Measurements from ENCODE around the gene PKN3. TPM values are rescaled to one million over a fixed set of nuclear protein-coding genes. Genes with fewer than 3 reads are reported as not detected.

The PKN3 gene
- polyA plus RNA-seq, 1 donor (not counting 4 experiments of a cell fraction or from before 2014, with no cell fraction given): 1.3 TPM

GRCh38 chr9:128764361-128764760, 62.1 kb downstream of the PKN3 start:
- no peak overlapping the region for H3K9ac ChIP-seq (ENCODE audit: control insufficient read depth, extremely low read depth, insufficient read depth, low read length)
- no peaks in the 10 kb centered on the region for H4K20me1 ChIP-seq (ENCODE audit: control insufficient read depth, extremely low read depth, insufficient read depth, low read length)
- H3K9me3 ChIP-seq (ENCODE audit: control insufficient read depth, low read depth, low read length): no peaks in the 10 kb centered on the region
- H3K4me1 ChIP-seq (ENCODE audit: control insufficient read depth, extremely low read depth, insufficient read depth, low read length): no peaks in the 10 kb centered on the region
- H3K9me1 ChIP-seq (ENCODE audit: control insufficient read depth, extremely low read depth, insufficient read depth, low read length): no peaks in the 10 kb centered on the region
- peaks cover 2% of the 10 kb centered on the region for H3K79me2 ChIP-seq (ENCODE audit: control insufficient read depth, insufficient read depth, low read length)
- no peak overlapping the region for H3K27ac ChIP-seq (ENCODE audit: control insufficient read depth, insufficient read depth, low read length)
- dilution Hi-C loops (cut with MboI; ENCODE audit: extremely low pct_ligation_motif_present, low sequenced_read_pairs): no loop called here
- H3K4me2 ChIP-seq (ENCODE audit: control insufficient read depth, extremely low read depth, insufficient read depth, low read depth, low read length): no peak overlapping the region
- FAIRE-seq (no peak), DNase-seq (ENCODE audit: low read depth, low spot score) (no peak)
- H2AFZ ChIP-seq (ENCODE audit: control insufficient read depth, low read length): no peak overlapping the region
- no peaks in the 10 kb centered on the region for H3K27me3 ChIP-seq (ENCODE audit: control insufficient read depth, extremely low read depth, insufficient read depth, low read length)
- peaks cover 0 to 6% of the 10 kb centered on the region in 2 experiments for H3K36me3 ChIP-seq (ENCODE audit: control insufficient read depth in 2 of 2, extremely low read depth in 1 of 2, insufficient read depth in 2 of 2, low read length in 2 of 2)
- no peak for TF ChIP-seq EZH2 (IDR thresholded peaks at IDR 0.05; ENCODE audit: low read length)
- peak in 1 of 3 experiments; percentile 7 for TF ChIP-seq CTCF (optimal IDR thresholded peaks at IDR 0.05 in 1 of 3, IDR thresholded peaks at IDR 0.05 in 1 of 3, conservative IDR thresholded peaks at IDR 0.05 in 1 of 3; ENCODE audit: extremely low read depth in 1 of 3, insufficient read depth in 2 of 3, low read length in 3 of 3)
- H3K4me3 ChIP-seq (ENCODE audit: control insufficient read depth in 2 of 3, extremely low read depth in 1 of 3, insufficient read depth in 2 of 3, low read depth in 1 of 3, low read length in 3 of 3): no peak overlapping the region

- dilution Hi-C loops (cut with MboI; ENCODE audit: extremely low pct_ligation_motif_present, low sequenced_read_pairs): no loop called here
- TF ChIP-seq EZH2 (IDR thresholded peaks at IDR 0.05; ENCODE audit: low read length): no peak
- TF ChIP-seq CTCF (optimal IDR thresholded peaks at IDR 0.05 in 1 of 3, IDR thresholded peaks at IDR 0.05 in 1 of 3, conservative IDR thresholded peaks at IDR 0.05 in 1 of 3; ENCODE audit: extremely low read depth in 1 of 3, insufficient read depth in 2 of 3, low read length in 3 of 3): no peak
- no peak overlapping the region for H2AFZ ChIP-seq (ENCODE audit: control insufficient read depth, low read length)
- DNase-seq (ENCODE audit: low read depth, low spot score) (no peak), FAIRE-seq (no peak)
- peaks cover 9% of the 10 kb centered on the region for H3K79me2 ChIP-seq (ENCODE audit: control insufficient read depth, insufficient read depth, low read length)
- peaks cover 0 to 6% of the 10 kb centered on the region in 2 experiments for H3K36me3 ChIP-seq (ENCODE audit: control insufficient read depth in 2 of 2, extremely low read depth in 1 of 2, insufficient read depth in 2 of 2, low read length in 2 of 2)
- no peak overlapping the region for H3K4me3 ChIP-seq (ENCODE audit: control insufficient read depth in 2 of 3, extremely low read depth in 1 of 3, insufficient read depth in 2 of 3, low read depth in 1 of 3, low read length in 3 of 3)
- H3K27ac ChIP-seq (ENCODE audit: control insufficient read depth, insufficient read depth, low read length): no peak overlapping the region
- no peaks in the 10 kb centered on the region for H3K9me3 ChIP-seq (ENCODE audit: control insufficient read depth, low read depth, low read length)
- H3K9ac ChIP-seq (ENCODE audit: control insufficient read depth, extremely low read depth, insufficient read depth, low read length): no peak overlapping the region
- no peaks in the 10 kb centered on the region for H3K27me3 ChIP-seq (ENCODE audit: control insufficient read depth, extremely low read depth, insufficient read depth, low read length)
- H4K20me1 ChIP-seq (ENCODE audit: control insufficient read depth, extremely low read depth, insufficient read depth, low read length): no peaks in the 10 kb centered on the region
- peaks cover 2% of the 10 kb centered on the region for H3K4me1 ChIP-seq (ENCODE audit: control insufficient read depth, extremely low read depth, insufficient read depth, low read length)
- no peaks in the 10 kb centered on the region for H3K9me1 ChIP-seq (ENCODE audit: control insufficient read depth, extremely low read depth, insufficient read depth, low read length)
- H3K4me2 ChIP-seq (ENCODE audit: control insufficient read depth, extremely low read depth, insufficient read depth, low read depth, low read length): no peak overlapping the region
These were observed 63.2 kb downstream of the PKN3 start for GRCh38 chr9:128765499-128765898.
